Stimulated activated CD4-positive, alpha-beta T cell treated with anti-CD3 and anti-CD28 coated beads, Interleukin-12 subunit alpha, Interleukin-12 subunit beta, amount 100 ng/mL, for 48 hours (primary cell): ENCODE results near the gene IL19.
A peak's percentile ranks its signal among the peaks of the same experiment; 100 is the strongest.

Experiments
- DNase-seq, 3 donors: peaks; one replicate each; pipeline ENCODE4 v3.0.0-alpha.2; 2020; ENCODE audit warnings: low read depth in 2 of 3, low spot score in 1 of 3

Gene IL19

GRCh38 chr1:206770531-206771337, at the start of gene IL19:
TSS of gene IL19 (plus strand) at chr1:206770773. CDS start at chr1:206836663, 65,890 bp downstream.
- no peak for DNase-seq

GRCh38 chr1:206721454-206721853, 49.1 kb upstream of the IL19 start:
- DNase-seq, result no peak

- DNase-seq, result no peak
Observed at GRCh38 chr1:206722751-206723461, 47.7 kb upstream of the IL19 start.

- no peak for DNase-seq
Observed at GRCh38 chr1:206723462-206723804, 47.1 kb upstream of the IL19 start.

- no peak for DNase-seq
Observed at GRCh38 chr1:206723805-206724472, 46.6 kb upstream of the IL19 start.

- DNase-seq, result peak; percentile 25 to 65 (median 53)
Observed at GRCh38 chr1:206725109-206725963, 45.2 kb upstream of the IL19 start.

GRCh38 chr1:206727981-206728696, 42.4 kb upstream of the IL19 start:
- no peak for DNase-seq

GRCh38 chr1:206728697-206728987, 41.9 kb upstream of the IL19 start:
- DNase-seq, result no peak

GRCh38 chr1:206729050-206729449, 41.5 kb upstream of the IL19 start:
- DNase-seq, result no peak

GRCh38 chr1:206729507-206729906, 41.1 kb upstream of the IL19 start:
- no peak for DNase-seq

GRCh38 chr1:206732508-206732907, 38.1 kb upstream of the IL19 start:
- DNase-seq, result no peak

- DNase-seq, result no peak
Observed at GRCh38 chr1:206732992-206733391, 37.6 kb upstream of the IL19 start.

GRCh38 chr1:206734499-206735142, 36.0 kb upstream of the IL19 start:
- peak; percentile 50 to 84 (median 73) for DNase-seq

GRCh38 chr1:206735553-206736031, 35.0 kb upstream of the IL19 start:
- DNase-seq, result no peak

- DNase-seq, result no peak
Observed at GRCh38 chr1:206736878-206737728, 33.5 kb upstream of the IL19 start.

- no peak for DNase-seq
Observed at GRCh38 chr1:206737729-206738201, 32.8 kb upstream of the IL19 start.

GRCh38 chr1:206738370-206739366, 31.9 kb upstream of the IL19 start:
- DNase-seq, result no peak
